Adrenal gland (tissue), 12 donors: Measurements from ENCODE around the gene KCND2. TPM values are rescaled to one million over a fixed set of nuclear protein-coding genes. Genes with fewer than 3 reads are reported as not detected.

Experiments
- DNase-seq, 7 donors: peaks; one replicate each; pipeline ENCODE4 v3.0.0-alpha.2; 2019 to 2020
- H3K27ac ChIP-seq, 5 donors: fragments of 200-600 bp; sonication (generic) in 4 of 5; 1 replicate in 3 of 5; 2 replicates in 2 of 5; pipeline versions ENCODE4 v1.5.1 to v1.8.0; 2016 to 2020; ENCODE audit warnings: mild to moderate bottlenecking in 1 of 5
- H3K27me3 ChIP-seq: fragments of 200-600 bp; 2 replicates; pipeline ENCODE4 v1.8.0; 2021
- H3K36me3 ChIP-seq, 2 donors: fragments of 200-600 bp; replicated peaks in 1 of 2; 1 replicate in 1 of 2; 2 replicates in 1 of 2; pipeline versions ENCODE4 v1.5.1 to v1.8.0; 2018 to 2022
- H3K4me1 ChIP-seq, 2 donors: fragments of 200-600 bp; replicated peaks in 1 of 2; 1 replicate in 1 of 2; 2 replicates in 1 of 2; pipeline versions ENCODE4 v1.5.1 to v1.8.0; 2018 to 2021
- H3K4me3 ChIP-seq, 4 donors: fragments of 200-600 bp; sonication (generic) in 3 of 4; one replicate each; pipeline ENCODE4 v1.5.1; 2016 to 2018
- H3K9me3 ChIP-seq, 3 donors: fragments of 200-600 bp; sonication (generic) in 1 of 3; replicated peaks in 1 of 3; 1 replicate in 2 of 3; 2 replicates in 1 of 3; pipeline versions ENCODE4 v1.5.1 to v1.8.0; 2016 to 2021
- POLR2A ChIP-seq, 2 donors: fragments of 450-650 bp; IDR thresholded peaks; one replicate each; pipeline ENCODE4 v1.6.1; 2017; ENCODE audit warnings: antibody characterized with exemption in 2 of 2, mild to moderate bottlenecking in 2 of 2, moderate library complexity in 1 of 2
- WGBS, 4 donors: extraction: QIAGEN DNeasy Blood & Tissue Kit in 2 of 4; methylation state at CpG; one replicate each; pipeline versions ENCODE4 v1.1.5 to v1.1.7; 2013 to 2017; 5-methylcytosine and 5-hydroxymethylcytosine counted together
- intact Hi-C, 2 donors: fragments of 100-400 bp; cut with DNase I; formaldehyde crosslinking; loops; one replicate each; pipeline versions ENCODE4 v1.14.1 to v1.15.0; 2022 to 2023
- polyA plus RNA-seq, 3 donors: library from polyadenylated mRNA; stranded (reverse); fragments of 200-250 nt in 2 of 3; fragments of 350-450 nt in 1 of 3; fragmentation: Illumina TruSeq in 1 of 3; extraction: RNeasy Lipid Tissue Mini Kit (QIAGEN cat#74804) in 1 of 3; gene quantifications; one replicate each; pipeline ENCODE4 v1.2.3, GENCODE V29; 2013 to 2014
- total RNA-seq, 9 donors: library from RNA; depleted of rRNA in 4 of 9; stranded (reverse); fragments of >200 nt in 4 of 9; fragments of 120-200 nt in 1 of 9; fragmentation: NEBNext Ultra II Directional in 1 of 9; extraction: Animal tissue kit (Norgen Biotek cat#: 25700) in 1 of 9; gene quantifications; one replicate each; pipeline versions ENCODE4 v1.1.0 to v1.2.4, GENCODE V29; 2013 to 2023
- TF ChIP-seq, protein P1 (sequence below), 6 experiments: fragments of 450-650 bp in 4 of 6; fragments of 200-600 bp in 2 of 6; sonication (generic) in 1 of 6; IDR thresholded peaks; 1 replicate in 5 of 6; 2 replicates in 1 of 6; pipeline versions ENCODE4 v1.5.1 to v1.8.0; 2016 to 2021; ENCODE audit warnings: antibody characterized with exemption in 6 of 6, mild to moderate bottlenecking in 2 of 6, moderate library complexity in 1 of 6
- donor health status: healthy with polysubstance abuse.
- donor health status: Bipolar disorder and iron deficiency.
- donor health status: DM: yes; HTN: yes; CAD: no.
- donor health status: DM: no; HTN: no; CAD: no.
- donor health status: DM: no; HTN: no; CAD: no.
- donor health status: DM: yes; HTN: yes; CAD: no.

KCND2 gene
- total and polyA plus RNA-seq, 12 donors: 0.24 to 3.0 (median 0.81) TPM

DNA sequence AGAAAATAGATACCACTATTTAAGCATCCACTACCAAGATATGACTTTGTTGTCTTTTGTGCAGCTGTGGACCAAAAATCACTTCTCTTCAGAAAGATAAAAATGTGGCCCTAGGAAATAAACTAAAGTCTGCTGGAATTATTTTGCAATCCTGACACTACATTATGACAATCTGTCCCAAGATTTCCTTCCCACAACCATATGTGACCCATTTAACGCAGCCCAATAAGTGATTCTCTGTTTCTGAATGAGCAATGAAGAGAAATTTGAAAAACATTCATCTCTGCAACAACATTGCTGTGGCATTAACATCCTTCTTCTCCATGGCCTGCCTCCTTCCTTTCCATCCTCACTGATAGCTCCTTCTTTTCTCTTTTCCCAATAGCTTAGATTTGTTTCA lies 373.0 kb downstream of the KCND2 start:
- H3K4me3 ChIP-seq: no peak overlapping the region
- no peaks in the 10 kb centered on the region for H3K9me3 ChIP-seq
- H3K27me3 ChIP-seq: no peaks in the 10 kb centered on the region
- H3K27ac ChIP-seq: no peak overlapping the region
- H3K36me3 ChIP-seq: no peaks in the 10 kb centered on the region
- intact Hi-C loops: no loop called here
- no peak for DNase-seq
- TF ChIP-seq, protein P1, sequence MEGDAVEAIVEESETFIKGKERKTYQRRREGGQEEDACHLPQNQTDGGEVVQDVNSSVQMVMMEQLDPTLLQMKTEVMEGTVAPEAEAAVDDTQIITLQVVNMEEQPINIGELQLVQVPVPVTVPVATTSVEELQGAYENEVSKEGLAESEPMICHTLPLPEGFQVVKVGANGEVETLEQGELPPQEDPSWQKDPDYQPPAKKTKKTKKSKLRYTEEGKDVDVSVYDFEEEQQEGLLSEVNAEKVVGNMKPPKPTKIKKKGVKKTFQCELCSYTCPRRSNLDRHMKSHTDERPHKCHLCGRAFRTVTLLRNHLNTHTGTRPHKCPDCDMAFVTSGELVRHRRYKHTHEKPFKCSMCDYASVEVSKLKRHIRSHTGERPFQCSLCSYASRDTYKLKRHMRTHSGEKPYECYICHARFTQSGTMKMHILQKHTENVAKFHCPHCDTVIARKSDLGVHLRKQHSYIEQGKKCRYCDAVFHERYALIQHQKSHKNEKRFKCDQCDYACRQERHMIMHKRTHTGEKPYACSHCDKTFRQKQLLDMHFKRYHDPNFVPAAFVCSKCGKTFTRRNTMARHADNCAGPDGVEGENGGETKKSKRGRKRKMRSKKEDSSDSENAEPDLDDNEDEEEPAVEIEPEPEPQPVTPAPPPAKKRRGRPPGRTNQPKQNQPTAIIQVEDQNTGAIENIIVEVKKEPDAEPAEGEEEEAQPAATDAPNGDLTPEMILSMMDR (IDR thresholded peaks at IDR 0.05): no peak
- TF ChIP-seq POLR2A (IDR thresholded peaks at IDR 0.05): no peak
- 65 to 91% (median 84%) methylated on average over 1 of the region's 1 CpG for WGBS, 4 donors
- no peaks in the 10 kb centered on the region for H3K4me1 ChIP-seq

DNA sequence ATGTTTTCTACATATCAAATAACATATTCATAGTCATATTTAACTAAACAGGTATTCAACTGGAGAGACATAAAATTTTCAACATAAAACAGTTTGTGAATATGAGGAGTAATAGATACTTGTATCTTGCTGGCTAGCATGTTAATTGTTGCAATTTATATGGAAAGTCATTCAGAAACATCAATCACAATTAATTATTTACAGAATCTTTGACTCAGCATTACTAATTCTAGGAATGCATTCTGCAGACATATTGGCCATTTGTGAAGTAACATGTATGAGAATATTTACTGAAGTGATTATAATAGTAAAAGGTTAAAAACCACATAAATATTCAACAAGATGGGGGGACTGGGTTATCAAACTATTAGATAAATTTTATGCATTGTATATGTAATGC lies 381.3 kb downstream of the KCND2 start:
- Histone ChIP-seq H3K9me3 (no peaks in the 10 kb centered on the region), H3K4me3 (no peak overlapping the region), H3K4me1 (no peaks in the 10 kb centered on the region), H3K36me3 (no peaks in the 10 kb centered on the region), H3K27ac (no peak overlapping the region), H3K27me3 (no peaks in the 10 kb centered on the region)
- intact Hi-C loops: no loop called here
- DNase-seq: no peak
- TF ChIP-seq POLR2A (IDR thresholded peaks at IDR 0.05): no peak
- TF ChIP-seq, protein P1 (IDR thresholded peaks at IDR 0.05): no peak

DNA sequence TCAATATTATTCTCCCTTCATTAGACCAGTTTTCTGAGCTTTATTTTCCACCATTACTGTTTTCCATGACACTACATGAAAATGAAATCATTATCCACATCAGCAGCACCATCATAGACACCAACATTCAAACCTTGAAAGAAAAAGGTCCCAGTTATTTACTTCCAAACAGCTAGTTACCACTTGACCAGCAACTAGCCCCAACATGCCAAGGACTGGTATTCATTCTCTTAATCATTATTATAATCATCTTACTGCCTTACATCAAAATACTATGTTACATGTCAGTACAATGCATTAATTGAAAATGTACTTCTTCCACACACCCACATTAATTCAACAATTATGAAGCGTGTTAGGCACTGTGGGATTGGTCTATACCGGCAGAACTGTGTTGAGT lies 385.5 kb downstream of the KCND2 start:
- no peak for TF ChIP-seq POLR2A (IDR thresholded peaks at IDR 0.05)
- TF ChIP-seq, protein P1 (IDR thresholded peaks at IDR 0.05): no peak
- intact Hi-C loops: no loop called here
- no peak for DNase-seq
- Histone ChIP-seq H3K9me3 (no peaks in the 10 kb centered on the region), H3K36me3 (no peaks in the 10 kb centered on the region), H3K4me3 (no peak overlapping the region), H3K27me3 (no peaks in the 10 kb centered on the region), H3K27ac (no peak overlapping the region), H3K4me1 (no peaks in the 10 kb centered on the region)
- 80 to 92% (median 87%) methylated on average over 2 of the region's 2 CpGs for WGBS, 4 donors

DNA sequence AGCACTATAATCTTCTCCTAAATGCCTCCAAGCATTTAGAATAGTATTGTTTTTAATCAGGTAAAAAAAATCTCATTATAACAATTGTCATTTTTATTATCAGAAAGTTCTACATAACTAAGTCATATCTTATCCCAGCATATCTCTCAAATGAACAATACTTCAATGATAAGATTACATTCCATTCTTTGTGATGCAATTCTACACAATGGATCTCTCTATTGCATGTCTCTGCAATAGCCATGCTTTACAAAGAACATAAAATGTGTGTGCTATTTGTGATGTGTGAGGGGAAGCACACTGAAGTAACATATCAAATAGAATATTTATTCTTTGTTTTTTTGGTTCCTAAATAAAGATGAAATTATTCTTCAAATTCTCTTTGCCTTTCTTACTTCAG lies 389.3 kb downstream of the KCND2 start:
- Histone ChIP-seq H3K9me3 (no peaks in the 10 kb centered on the region), H3K27ac (no peak overlapping the region), H3K36me3 (no peaks in the 10 kb centered on the region), H3K4me3 (no peak overlapping the region), H3K4me1 (no peaks in the 10 kb centered on the region), H3K27me3 (no peaks in the 10 kb centered on the region)
- TF ChIP-seq, protein P1 (IDR thresholded peaks at IDR 0.05): no peak
- TF ChIP-seq POLR2A (IDR thresholded peaks at IDR 0.05): no peak
- no peak for DNase-seq
- intact Hi-C loops: no loop called here
